K562 (cell line): ENCODE results near the gene PSMD7.

ENCODE experiments used
- CBX3 ChIP-seq, 2 experiments: IDR thresholded peaks; 1 replicate in 1 of 2; 2 replicates in 1 of 2; pipeline ENCODE4 v1.6.1; 2012; ENCODE audit warnings: inconsistent platforms in 2 of 2, low read length in 2 of 2, borderline replicate concordance in 1 of 2, control low read depth in 1 of 2
- ETV6 ChIP-seq, 3 experiments: fragments of 150-350 bp in 1 of 3; sonication (generic) in 1 of 3; formaldehyde crosslinking in 1 of 3; IDR thresholded peaks; 2 replicates each; pipeline versions ENCODE4 v1.6.1 to v1.8.0; 2014 to 2022; ENCODE audit warnings: borderline replicate concordance in 2 of 3, low read depth in 2 of 3, antibody characterized with exemption in 1 of 3, low read length in 1 of 3, mild to moderate bottlenecking in 1 of 3, missing genetic modification reagents in 1 of 3
- FOSL1 ChIP-seq: fragments of 200-800 bp; sonication (Bioruptor generic); conservative IDR thresholded peaks from 2 replicates; pipeline ENCODE4 v1.6.1; 2016; ENCODE audit warnings: missing genetic modification characterization, missing compliant biosample characterization
- NFATC3 ChIP-seq: fragments of 450-650 bp; IDR thresholded peaks from 2 replicates; pipeline ENCODE4 v1.6.1; 2017; ENCODE audit warnings: mild to moderate bottlenecking
- NFE2L1 ChIP-seq: fragments of 450-650 bp; IDR thresholded peaks from 2 replicates; pipeline ENCODE4 v1.6.1; 2016; ENCODE audit warnings: missing genetic modification characterization, low read depth, mild to moderate bottlenecking, missing compliant biosample characterization, moderate library complexity, borderline replicate concordance
- NR4A1 ChIP-seq, 2 experiments: fragments of 250-450 bp in 1 of 2; fragments of 450-650 bp in 1 of 2; sonication (Bioruptor Pico) in 1 of 2; IDR thresholded peaks; 2 replicates each; pipeline versions ENCODE4 v1.4.0 to v1.6.1; 2016 to 2020; ENCODE audit warnings: mild to moderate bottlenecking in 2 of 2, missing compliant biosample characterization in 1 of 2, missing genetic modification characterization in 1 of 2, moderate library complexity in 1 of 2
- POLR2A ChIP-seq: fragments of 450-650 bp; conservative IDR thresholded peaks from 2 replicates; pipeline ENCODE4 v1.6.1; 2016
- ZBTB17 ChIP-seq: fragments of 450-650 bp; formaldehyde crosslinking; IDR thresholded peaks from 2 replicates; pipeline ENCODE4 v1.4.0; 2020; ENCODE audit warnings: mild to moderate bottlenecking
- TF ChIP-seq, protein P1 (sequence below), 3 experiments: IDR thresholded peaks in 2 of 3; conservative IDR thresholded peaks in 1 of 3; 2 replicates each; pipeline ENCODE4 v1.5.1; 2011 to 2012; ENCODE audit warnings: low read length in 3 of 3, mild to moderate bottlenecking in 3 of 3, control low read depth in 2 of 3, improper control_type of control experiment in 1 of 3, inconsistent platforms in 1 of 3, low read depth in 1 of 3, mixed read lengths in 1 of 3, moderate library complexity in 1 of 3; ENCODE audit not compliant: insufficient read depth in 2 of 3

DNA sequence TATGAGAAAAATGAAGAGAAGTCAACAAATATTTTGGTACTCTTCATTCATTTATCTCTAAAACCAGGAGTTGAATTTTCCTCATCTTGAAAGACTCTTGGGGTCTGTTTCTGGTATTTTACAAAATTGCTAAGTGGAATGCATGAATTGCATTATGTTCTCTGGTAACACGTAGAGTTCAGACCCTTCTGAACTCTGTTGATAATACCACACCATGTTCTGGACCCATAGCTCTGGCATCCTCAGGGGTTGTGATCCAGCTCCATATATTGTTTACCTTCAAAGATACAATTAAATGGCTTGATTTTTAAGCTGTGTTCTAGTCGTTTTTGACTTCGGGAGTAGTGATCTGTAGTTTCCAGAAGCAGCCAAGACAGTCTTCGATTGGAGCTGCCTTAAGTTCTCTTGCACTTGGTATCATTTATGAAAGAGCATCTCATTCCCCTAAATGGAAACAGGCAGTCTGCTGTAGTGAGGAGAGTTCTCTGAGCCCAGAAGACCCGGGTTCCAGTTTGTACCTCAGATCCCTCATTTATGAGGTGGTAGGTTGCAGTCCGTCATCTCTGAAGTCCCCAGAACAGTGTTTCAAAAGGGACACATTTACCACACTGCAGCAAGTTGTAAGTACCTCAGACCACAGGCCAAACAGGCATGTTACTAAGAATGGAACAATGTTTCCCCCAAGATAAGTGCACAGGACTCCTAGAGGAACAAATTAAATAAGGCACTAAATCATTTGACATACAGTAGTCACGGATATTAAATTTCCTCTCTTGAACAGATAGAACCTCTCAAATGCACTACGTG lies 9.6 kb downstream of the PSMD7 start:
- TF ChIP-seq ETV6 (IDR thresholded peaks at IDR 0.05; ENCODE audit: borderline replicate concordance in 1 of 2, low read depth in 2 of 2, low read length in 1 of 2) (no peak), ETV6 (CRISPR knock-in tag; IDR thresholded peaks at IDR 0.05; ENCODE audit: borderline replicate concordance) (no peak), NFATC3 (no peak), POLR2A (peak; percentile 63), CBX3 (IDR thresholded peaks at IDR 0.05; ENCODE audit: borderline replicate concordance in 1 of 2, low read length in 2 of 2) (no peak), NFE2L1 (tag) (no peak), FOSL1 (tag) (no peak), NR4A1 (CRISPR knock-in tag; IDR thresholded peaks at IDR 0.05) (no peak), NR4A1 (tag; IDR thresholded peaks at IDR 0.05) (no peak), ZBTB17 (no peak)
- TF ChIP-seq, protein P1, sequence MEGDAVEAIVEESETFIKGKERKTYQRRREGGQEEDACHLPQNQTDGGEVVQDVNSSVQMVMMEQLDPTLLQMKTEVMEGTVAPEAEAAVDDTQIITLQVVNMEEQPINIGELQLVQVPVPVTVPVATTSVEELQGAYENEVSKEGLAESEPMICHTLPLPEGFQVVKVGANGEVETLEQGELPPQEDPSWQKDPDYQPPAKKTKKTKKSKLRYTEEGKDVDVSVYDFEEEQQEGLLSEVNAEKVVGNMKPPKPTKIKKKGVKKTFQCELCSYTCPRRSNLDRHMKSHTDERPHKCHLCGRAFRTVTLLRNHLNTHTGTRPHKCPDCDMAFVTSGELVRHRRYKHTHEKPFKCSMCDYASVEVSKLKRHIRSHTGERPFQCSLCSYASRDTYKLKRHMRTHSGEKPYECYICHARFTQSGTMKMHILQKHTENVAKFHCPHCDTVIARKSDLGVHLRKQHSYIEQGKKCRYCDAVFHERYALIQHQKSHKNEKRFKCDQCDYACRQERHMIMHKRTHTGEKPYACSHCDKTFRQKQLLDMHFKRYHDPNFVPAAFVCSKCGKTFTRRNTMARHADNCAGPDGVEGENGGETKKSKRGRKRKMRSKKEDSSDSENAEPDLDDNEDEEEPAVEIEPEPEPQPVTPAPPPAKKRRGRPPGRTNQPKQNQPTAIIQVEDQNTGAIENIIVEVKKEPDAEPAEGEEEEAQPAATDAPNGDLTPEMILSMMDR (IDR thresholded peaks at IDR 0.05 in 2 of 3, conservative IDR thresholded peaks at IDR 0.05 in 1 of 3; ENCODE audit: insufficient read depth in 2 of 3, low read depth in 1 of 3, low read length in 3 of 3) = no peak
